Epithelial cell of esophagus (primary cell): Measurements from ENCODE around the gene LRRC8E.
A peak's percentile ranks its signal among the peaks of the same experiment; 100 is the strongest.

Experiments used
- DNase-seq: peaks from one replicate; pipeline ENCODE4 v3.0.0; 2010; ENCODE audit warnings: low read depth
- H3K4me3 ChIP-seq: 2 replicates; pipeline ENCODE4 v1.5.1; 2011; ENCODE audit warnings: mild to moderate bottlenecking, low read length, control low read depth
- CTCF ChIP-seq: IDR thresholded peaks from 2 replicates; pipeline ENCODE4 v1.5.1; 2011; ENCODE audit warnings: low read depth, mild to moderate bottlenecking, low read length, control low read depth, inconsistent platforms; ENCODE audit not compliant: insufficient read depth; ENCODE audit errors: missing control alignments

LRRC8E gene

GRCh38 chr19:7859831-7860713 lies 28.2 kb upstream of the LRRC8E start:
- no peak for DNase-seq
- TF ChIP-seq CTCF, result no peak
- H3K4me3 ChIP-seq, result no peak overlapping the region

GRCh38 chr19:7860714-7861618 lies 27.3 kb upstream of the LRRC8E start:
- no peak for TF ChIP-seq CTCF
- no peak overlapping the region for H3K4me3 ChIP-seq
- no peak for DNase-seq

- DNase-seq, result no peak
- no peak for TF ChIP-seq CTCF
- H3K4me3 ChIP-seq, result peak overlapping the region; percentile 29
These were observed 26.5 kb upstream of the LRRC8E start for GRCh38 chr19:7861619-7862412.

GRCh38 chr19:7862413-7862951 lies 25.8 kb upstream of the LRRC8E start:
- DNase-seq, result peak; percentile 88
- no peak for TF ChIP-seq CTCF
- H3K4me3 ChIP-seq, result peak overlapping the region; percentile 29

- no peak for TF ChIP-seq CTCF
- no peak overlapping the region for H3K4me3 ChIP-seq
- no peak for DNase-seq
These were observed 24.9 kb upstream of the LRRC8E start for GRCh38 chr19:7863157-7863970.
